NCI-H2029 treated with DMSO at 0.1 percent for 48 hours (cell line): ENCODE measurements around the gene VENTX.

Experiments used
- DNase-seq: peaks from one replicate; lab custom pipeline; 2025; lab: John Stamatoyannopoulos, UW

VENTX gene, protein sequence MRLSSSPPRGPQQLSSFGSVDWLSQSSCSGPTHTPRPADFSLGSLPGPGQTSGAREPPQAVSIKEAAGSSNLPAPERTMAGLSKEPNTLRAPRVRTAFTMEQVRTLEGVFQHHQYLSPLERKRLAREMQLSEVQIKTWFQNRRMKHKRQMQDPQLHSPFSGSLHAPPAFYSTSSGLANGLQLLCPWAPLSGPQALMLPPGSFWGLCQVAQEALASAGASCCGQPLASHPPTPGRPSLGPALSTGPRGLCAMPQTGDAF

DNA sequence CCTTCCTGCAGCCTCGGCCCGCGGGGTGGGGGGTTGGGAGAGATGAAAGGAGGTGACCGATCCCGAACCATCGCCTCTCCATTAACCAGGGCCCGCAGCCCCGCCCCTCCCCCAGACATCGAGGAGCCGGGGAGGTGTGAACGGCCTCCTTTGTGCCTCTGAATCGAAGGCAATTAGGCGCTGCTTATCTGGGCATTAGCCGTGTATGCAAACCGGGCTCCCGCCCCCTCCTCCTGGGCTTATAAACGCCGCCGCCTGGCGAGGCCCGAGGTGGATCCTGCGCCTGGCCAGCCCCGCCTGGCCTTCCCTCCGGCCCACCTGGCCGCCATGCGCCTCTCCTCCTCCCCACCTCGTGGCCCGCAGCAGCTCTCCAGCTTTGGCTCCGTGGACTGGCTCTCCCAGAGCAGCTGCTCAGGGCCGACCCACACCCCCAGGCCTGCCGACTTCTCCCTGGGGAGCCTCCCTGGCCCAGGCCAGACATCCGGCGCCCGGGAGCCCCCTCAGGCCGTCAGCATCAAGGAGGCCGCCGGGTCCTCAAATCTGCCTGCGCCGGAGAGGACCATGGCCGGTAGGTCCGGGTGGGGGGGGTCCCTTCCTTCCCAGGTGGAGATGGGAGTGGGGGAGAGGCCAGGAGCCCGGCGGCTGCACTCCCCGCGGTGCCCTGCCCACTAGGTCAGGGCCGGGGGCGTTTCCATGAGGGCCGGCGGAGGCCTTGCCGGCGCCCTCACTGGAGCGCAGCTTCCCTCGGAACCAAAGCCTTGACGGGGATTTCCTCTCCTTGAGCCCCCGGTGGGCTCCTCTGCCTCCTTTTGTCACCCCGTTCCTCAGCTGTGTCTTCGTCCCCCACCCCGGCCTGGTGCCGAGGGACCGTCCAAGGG lies at the start of gene VENTX:
Gene VENTX (plus strand): TSS at position 268 of the 878 bp plus-strand sequence. CDS start 60 bp downstream, at position 328.
- no peak for DNase-seq

- DNase-seq: no peak
Measured at GRCh38 chr10:133187906-133188681, 49.6 kb upstream of the VENTX start.

- DNase-seq: no peak
Measured at GRCh38 chr10:133189256-133189655, 48.4 kb upstream of the VENTX start.

GRCh38 chr10:133189726-133190125 lies 47.9 kb upstream of the VENTX start:
- DNase-seq: no peak

DNA sequence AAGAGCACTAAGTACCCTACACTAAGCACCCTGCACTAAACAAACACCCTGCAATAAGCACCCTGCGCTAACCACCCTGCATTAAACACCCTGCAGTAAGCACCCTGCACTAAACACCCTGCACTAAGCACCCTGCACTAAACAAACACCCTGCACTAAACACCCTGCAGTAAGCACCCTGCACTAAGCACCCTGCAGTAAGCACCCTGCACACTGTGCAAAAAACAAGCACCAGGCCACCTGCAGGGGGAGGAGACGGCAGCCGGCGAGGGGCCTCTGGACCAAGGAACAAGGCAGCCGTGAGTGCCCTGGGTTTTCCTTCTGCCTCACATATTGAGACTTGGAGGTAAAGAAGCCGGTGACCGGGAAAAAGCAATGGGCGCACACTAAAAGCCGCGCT lies 47.4 kb upstream of the VENTX start:
- DNase-seq: no peak

GRCh38 chr10:133191651-133192050 lies 46.0 kb upstream of the VENTX start:
- no peak for DNase-seq

DNA sequence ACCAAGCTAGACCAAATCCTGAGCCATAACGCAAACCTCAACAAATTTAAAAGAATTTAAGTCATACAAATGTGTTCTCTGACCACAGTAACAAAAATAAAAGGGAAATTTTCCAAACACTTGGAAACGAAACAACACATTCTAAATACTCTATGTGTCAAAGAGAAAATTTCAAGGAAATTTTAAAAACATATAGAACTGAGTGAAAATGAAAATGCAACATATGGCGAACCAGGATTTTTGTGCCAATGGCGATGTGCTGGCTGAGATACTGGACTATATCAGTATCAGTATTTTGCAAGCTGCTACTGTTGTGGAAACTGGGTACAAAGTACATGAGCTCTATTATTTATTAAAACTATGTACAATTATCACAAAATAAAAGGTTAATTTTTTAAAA lies 43.5 kb upstream of the VENTX start:
- no peak for DNase-seq

GRCh38 chr10:133195096-133195495 lies 42.6 kb upstream of the VENTX start:
- DNase-seq: no peak

DNA sequence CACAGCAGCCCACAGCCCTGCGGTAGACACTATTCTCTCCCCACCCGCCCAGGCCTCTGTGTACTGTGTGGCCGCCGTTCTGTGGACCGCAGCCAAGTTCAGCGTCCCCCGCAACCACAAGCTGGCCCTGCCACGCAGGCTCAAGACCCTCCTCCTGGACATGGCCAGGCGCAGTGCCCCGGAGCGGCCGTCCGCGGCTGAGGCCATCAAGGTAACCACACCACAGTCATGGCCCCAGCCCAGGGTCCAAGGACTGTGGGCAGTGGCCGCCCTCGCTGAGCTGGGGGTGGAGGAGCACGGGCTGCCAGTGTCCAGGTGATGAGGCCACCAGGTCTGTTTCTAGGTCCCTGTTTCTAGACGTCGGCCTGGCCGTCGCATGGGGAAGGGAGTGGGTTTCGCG lies 42.0 kb upstream of the VENTX start:
- DNase-seq: no peak

DNA sequence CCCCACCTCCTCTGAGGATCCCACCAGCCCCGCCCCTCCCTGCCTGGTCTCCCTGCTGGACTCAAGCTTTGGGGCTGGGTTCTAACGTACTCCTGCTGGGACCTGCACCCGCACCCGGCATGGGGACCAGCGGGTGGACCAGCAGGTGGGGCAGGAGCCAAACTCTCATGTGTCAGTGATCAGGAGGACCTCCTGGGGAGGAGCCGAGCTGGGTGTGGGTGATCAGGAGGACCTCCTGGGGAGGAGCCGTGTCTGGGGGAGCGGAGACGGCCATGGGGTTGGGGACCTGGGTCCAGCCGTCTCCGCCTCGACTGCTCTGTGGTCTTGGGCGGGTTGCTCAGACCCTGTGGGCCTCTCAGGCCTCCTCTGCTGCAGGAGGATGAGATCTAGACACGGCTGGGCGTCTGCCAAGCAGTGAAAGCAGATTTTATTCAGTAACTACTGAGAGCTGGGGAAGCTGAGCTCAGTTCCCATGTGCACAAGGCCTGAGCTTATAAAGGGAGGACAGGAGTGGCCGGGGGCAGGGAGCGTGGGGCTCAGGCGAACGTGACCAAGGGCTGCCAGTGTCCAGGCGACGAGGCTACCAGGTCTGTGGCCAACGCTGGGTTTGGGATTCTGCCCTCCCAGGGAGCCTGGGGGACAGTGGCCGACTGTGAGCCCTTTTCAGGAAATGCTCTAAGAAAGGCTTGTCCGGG lies 41.3 kb upstream of the VENTX start:
- DNase-seq: no peak

DNA sequence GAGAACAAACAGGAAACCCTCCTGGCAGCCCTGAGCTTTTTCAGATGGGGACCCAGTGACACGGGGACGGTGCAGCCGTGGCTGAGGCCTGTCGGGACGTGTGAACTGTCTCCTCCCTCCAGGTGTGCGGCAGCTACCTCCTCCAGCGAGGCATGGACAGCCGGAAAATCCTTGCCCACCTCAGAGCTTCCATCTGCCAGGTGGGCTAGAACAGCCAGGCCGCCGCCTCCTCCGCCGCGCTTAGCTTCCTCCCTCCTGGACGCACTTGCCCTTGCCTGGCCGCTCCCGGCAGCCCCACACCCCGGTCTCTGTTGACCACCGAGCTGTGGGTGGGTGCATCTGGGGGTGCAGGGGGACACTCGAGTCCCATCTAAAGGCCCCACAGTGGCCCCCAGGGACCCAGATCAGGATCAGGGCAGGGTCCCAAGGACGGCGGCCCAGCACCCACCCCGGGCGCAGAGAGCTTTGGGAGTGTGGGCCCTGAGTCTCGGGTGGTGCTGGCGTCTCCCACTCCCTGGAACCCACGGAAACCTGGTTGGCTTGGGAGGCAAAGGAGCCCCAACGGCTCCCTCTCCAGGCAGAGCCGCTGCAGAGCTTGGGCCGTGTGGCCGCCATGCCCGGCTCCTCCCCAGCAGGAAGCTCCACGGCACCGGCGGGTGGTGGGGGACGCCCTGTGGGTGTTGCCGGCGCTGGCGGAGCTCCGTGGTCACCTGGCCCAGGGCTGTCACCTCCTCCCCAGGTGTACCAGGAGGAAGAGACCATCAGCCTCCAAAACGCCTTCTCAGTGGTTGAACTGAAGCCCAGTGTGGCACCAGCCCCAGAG lies 40.5 kb upstream of the VENTX start:
- DNase-seq: no peak

DNA sequence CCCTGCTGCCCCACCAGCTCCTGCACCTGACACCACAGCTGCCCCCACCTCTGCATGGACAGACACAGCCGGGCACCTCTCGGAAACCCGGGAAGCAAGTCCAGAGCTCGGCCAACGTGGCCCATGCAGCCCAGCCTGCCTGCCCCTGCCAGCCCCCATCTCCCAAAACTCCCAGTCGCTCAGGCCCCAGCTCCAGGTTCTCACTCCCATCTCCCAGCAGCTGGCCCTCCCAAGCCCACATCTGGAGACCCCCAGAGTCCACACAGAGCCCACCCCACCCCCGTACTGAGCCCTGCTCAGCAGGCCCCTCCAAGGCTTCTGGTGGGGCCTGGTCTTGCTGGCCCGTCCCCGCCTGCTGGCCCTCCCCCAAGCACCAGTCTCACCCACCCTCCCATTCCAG lies 39.9 kb upstream of the VENTX start:
- no peak for DNase-seq

GRCh38 chr10:133198206-133198605 lies 39.4 kb upstream of the VENTX start:
- DNase-seq: no peak

- no peak for DNase-seq
Measured at GRCh38 chr10:133198621-133199487, 38.8 kb upstream of the VENTX start.

GRCh38 chr10:133199488-133199885 lies 38.2 kb upstream of the VENTX start:
- no peak for DNase-seq

- no peak for DNase-seq
Measured at GRCh38 chr10:133199992-133200611, 37.6 kb upstream of the VENTX start.

GRCh38 chr10:133200621-133201031 lies 37.0 kb upstream of the VENTX start:
- DNase-seq: no peak

GRCh38 chr10:133201151-133201947 lies 36.3 kb upstream of the VENTX start:
- DNase-seq: no peak
